GM19455 (cell line): ENCODE measurements around the gene NEDD4L.

Experiments used
- ATAC-seq: cut with Tn5 transposase; IDR thresholded peaks from one replicate; pipeline ENCODE4 v1.9.1; 2021; ENCODE audit not compliant: unreplicated experiment

The NEDD4L gene

DNA sequence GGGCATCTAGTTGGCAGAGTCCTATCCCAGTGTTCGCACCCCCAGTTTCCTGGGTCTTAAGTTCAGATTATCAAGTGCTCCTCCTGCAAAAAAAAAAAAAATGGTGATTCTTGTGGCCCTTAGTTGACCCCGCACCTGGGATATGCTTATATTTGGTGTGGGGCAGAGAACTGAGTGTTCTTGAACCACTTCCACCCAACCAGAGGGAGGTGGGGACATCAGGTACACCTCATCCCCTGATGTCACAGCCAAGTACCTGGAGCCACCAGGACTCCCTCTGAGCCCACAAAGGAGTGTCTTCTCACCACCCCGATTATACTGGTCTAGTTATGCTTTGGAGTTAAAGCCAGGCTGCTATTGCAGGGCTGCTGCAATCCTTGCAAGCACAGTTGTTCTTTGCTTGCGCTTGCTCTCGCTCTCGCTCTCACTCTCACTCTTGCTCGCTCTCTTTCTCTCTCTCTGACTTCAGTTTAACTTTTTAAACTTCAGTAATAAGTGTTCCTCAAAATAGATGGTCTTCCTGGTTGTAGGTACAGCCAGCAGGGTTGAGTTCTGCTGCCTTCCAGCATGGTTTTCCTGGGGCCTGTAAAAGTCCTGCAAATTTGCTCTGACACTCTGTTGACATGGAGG is 265.7 kb downstream of the NEDD4L start:
- ATAC-seq: no peak

DNA sequence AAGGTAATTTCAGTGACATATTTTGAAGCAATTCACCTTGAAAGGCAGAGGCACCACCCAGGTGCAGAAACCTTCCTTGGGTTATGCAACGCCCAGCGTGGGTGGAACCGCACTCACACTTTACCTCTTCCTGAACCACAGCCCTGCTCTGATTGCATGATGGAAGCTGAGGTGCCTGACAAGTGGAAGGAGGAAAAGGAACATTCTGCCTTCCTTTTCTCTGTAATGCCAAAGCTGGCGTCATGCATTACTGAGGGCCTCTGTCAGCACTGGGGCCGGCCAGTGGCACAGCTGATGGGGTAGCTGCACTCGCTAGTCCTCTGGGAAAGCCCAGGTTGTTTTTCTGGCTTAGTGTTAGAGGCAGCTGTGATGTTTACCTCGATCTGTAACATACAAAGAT is 266.5 kb downstream of the NEDD4L start:
- no peak for ATAC-seq

GRCh38 chr18:58311390-58311789 is 267.4 kb downstream of the NEDD4L start:
- no peak for ATAC-seq

DNA sequence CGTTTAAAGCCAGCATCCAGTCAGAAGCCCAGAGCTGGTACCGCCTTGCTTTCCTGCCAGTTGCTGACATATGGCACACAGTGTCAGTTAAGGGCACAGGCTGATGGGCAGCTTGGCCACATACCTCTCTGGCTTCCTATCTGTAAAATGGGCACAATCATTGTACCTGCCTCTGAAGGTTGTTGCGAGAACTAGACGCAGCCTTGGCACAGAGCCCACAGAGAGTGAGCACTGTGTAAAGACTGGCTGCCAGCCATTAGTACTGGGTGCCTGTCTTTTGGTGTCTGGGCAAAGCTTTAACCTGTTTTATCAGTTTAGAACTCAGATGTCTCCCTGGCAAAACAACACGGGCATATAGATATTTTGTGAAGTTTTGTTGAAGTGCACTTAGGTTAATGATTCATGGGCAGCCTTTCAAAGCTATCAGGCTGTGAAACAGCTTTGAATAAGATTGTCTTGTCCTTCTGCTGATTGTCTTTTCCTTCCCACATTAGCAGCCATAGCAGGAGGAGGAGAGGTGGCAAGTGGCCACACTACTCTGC is 269.5 kb downstream of the NEDD4L start:
- no peak for ATAC-seq

DNA sequence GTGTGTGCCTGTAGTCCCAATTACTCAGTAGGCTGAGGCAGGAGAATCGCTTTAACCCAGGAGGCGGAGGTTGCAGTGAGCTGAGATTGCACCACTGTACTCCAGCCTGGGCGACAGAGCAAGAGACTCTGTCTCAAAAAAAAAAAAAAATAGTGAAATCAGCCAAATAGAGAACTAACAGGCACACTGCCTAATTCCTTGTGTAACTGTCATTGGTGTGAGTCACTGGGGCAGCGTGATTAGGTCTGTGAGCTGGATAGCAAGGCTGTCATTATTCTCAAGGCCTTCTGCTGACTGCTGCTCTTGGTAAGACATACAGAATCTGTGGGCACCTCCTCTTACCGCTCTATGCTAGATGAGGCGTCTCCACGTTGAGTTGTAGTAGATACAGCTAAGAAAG is 270.3 kb downstream of the NEDD4L start:
- no peak for ATAC-seq

DNA sequence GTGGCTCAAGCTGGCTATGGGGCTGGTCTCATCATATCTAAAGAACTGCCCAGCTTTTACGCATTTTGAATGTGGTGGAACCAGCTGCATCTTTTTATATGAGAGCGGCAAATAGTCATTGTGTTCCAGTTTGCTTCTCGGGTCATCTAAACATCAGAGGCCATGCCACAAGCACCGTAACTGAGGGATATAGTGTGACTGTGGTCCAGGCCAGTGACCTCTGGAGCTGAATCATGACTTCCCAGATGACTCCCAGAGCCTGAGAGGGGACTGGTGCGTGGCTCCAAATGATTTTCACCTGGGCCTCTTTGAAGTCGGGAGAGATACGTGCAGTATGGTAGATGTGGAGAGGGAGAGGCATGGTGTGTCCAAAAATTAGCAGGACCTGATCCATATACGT is 271.0 kb downstream of the NEDD4L start:
- ATAC-seq: no peak

- ATAC-seq: no peak
Observed at GRCh38 chr18:58315739-58316215, 271.8 kb downstream of the NEDD4L start.

DNA sequence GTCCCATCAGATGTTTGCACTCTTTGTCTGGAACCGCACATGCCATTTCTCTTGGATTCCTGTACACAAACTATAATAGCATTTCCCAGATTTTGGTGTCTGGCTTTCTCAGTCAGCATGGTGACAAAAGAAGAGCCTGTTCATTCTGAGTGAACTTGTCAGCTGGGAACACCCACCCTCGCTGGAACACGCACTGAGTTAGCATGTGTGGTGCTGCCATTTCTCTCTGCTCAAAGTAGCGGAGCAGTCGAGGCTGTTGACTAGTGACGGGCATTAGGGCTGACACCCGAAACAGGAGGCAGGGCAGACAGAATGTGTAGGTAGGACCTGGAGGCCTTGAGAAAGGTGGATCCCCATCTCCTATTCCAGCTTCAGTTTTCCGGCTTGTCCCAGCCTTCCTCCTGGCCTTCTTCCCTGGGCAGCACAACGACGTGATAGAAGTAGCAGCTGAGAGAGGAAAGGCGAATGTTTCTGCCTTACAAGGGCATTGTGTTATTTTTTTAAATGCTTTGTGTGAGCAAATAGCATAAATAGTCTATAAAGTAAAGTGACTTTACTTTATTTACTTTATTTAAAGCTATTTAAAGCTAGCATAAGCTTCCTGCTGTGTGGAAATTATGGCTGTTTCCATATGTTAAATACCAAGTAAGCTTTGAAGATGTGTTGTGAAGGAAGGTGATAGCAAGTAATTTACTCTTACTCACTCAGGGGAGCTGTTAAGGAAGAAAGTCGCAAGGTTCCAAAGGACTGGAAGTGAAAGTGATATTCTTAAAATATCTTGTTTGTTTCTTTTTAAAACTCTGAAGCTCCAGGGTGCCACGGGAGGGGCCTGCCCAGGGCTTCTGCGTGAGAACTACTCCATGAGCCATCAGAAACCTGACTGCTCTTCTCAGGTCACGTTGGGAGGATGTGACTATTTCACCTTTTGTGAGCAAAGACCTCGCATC is 272.6 kb downstream of the NEDD4L start:
- no peak for ATAC-seq

DNA sequence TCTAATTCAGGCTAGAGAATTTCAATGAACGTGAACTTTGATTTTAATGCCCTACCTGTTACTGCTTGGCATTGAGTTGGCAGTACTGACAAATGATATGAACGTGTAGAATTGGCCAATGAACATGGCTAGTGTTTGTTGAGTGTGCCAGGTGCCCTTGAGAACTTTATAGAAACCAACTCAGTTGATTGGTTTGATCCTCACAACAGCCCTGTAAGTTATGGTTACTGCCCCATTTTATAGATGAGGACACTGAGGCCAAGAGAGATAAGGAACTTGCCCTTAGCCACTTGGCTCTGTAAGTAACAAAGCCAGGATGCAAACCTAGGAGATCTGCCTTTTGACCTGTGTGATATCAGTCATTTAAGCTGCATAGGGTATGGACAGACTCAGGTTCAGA is 275.7 kb downstream of the NEDD4L start:
- ATAC-seq: no peak

DNA sequence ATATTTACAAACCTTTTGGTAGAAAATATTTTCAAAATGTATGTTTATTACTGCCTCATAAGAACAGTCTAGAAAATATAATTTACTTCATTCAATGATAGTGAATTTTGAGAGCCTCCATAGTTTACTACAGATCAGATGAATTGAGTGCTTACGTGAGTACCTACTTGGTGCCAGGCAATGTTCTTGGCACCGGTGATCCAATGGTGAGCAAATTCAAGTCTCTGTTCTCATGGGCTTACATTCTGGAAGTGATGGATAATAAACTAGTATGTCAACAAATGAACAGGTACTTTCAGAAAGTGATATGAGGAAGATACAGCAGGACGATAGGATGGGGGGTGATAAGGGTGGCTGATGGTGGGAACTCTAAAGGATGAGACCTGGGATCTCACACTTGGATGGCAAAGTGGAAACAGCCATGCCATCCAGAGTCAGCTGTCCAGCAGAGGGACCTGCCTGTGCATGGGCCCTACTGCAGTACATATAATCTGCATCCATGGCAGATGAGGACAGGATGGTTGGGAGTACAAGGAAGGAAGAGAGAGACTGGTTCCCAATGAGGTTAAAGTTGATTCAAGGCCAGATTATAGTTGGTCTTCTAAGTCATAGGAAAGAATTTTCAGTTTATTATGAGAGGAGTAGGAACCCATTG is 277.0 kb downstream of the NEDD4L start:
- ATAC-seq: no peak

GRCh38 chr18:58321986-58322385 is 278.0 kb downstream of the NEDD4L start:
- peak; percentile 78 for ATAC-seq

DNA sequence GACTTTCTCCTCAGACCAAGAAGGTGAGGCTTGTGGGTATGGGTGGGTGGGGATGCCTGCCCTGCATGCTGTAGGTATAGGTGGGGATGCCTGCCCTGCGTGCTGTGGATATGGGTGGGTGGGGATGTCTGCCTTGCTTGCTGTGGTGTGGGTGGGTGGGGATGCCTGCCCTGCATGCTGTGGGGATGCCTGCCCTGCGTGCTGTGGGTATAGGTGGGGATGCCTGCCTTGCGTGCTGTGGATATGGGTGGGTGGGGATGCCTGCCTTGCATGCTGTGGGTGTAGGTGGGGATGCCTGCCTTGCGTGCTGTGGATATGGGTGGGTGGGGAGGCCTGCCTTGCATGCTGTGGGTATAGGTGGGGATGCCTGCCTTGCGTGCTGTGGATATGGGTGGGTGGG is 278.4 kb downstream of the NEDD4L start:
- no peak for ATAC-seq

DNA sequence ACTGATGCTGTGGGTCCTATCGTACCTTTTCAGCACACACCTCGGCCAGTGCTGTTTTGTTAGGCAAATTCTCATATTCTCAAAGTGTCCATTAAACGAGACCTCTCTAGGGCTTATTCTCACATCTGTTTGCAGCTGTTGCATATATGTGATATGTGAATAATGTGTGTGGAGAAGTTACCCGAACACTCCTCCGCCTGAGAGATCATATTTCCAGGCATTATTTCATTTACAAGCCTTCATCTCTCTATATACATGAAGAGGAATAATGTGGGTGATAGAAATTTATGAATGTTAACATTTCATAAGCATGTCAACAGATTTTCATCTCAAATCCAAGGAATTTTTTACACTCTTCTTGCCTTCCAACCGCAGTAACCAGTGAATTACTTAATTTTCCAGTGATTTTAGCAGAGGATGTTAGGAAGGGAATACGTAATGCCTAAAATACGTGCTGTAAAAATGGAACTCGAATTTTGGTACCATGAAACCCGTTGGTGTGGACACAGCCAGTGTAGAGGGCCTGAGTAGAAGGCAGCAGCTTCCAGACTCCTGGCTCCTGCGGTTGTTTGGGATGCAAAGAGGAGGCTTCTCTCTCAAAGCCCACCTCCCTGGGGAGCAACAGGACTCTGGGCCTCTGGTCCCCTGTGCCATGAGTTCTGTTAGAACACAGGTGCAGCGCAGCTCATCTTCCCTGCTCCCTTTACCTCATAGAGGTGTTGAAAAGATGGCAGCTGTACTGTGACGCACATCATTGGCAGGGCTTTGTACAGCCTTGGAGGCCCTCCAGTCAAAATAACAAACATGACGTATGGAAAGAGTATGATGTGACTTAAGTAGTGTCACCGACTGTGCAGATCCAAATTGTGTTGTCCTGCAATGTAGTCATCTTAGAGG is 280.1 kb downstream of the NEDD4L start:
- ATAC-seq: no peak

DNA sequence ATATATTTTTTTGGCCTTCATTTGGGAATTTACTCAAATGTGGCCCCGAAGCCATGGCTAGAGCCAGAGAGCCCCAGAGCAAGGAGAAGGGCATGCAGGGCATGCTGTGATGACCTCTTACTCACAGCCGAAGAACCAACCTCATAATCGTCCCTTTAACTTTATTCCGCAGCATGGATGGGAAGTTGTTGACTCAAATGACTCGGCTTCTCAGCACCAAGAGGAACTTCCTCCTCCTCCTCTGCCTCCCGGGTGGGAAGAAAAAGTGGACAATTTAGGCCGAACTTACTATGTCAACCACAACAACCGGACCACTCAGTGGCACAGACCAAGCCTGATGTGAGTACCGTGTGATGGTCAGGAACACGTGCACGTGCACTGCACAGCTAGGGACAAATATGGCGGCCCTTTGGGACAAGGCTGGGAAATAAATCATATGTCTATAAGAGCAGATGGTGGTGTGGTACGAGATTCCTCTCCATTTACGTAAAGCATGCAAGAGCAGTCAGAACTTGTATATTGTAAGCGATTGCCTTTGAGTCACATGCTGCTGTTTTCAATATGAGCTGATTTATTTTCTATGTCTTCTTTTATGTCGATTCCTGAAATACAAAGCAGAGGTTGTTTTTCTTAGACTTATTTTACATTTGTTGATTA is 280.9 kb downstream of the NEDD4L start:
- no peak for ATAC-seq

GRCh38 chr18:58325494-58325893 is 281.5 kb downstream of the NEDD4L start:
- ATAC-seq: no peak

DNA sequence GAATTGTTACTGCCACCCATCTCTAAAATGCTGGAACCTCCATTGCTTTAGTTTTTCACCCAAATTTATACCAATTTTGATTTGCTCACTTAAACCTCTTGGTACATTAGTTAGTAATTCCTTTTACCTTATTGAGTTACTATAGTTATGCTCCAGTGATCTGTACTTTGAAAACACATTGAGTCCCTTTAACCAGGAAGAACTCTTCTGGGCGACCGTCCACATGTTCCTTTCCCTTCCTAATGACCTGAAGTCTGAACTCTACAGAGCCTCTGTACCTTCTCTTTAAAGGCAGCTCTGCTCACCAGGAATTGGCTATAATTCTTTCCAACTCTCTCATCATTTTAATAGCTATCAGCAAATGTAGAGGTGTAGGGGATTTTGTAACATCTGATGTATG is 290.0 kb downstream of the NEDD4L start:
- no peak for ATAC-seq

GRCh38 chr18:58335223-58335622 is 291.2 kb downstream of the NEDD4L start:
- ATAC-seq: no peak

- ATAC-seq: no peak
Observed at GRCh38 chr18:58335821-58336220, 291.8 kb downstream of the NEDD4L start.

DNA sequence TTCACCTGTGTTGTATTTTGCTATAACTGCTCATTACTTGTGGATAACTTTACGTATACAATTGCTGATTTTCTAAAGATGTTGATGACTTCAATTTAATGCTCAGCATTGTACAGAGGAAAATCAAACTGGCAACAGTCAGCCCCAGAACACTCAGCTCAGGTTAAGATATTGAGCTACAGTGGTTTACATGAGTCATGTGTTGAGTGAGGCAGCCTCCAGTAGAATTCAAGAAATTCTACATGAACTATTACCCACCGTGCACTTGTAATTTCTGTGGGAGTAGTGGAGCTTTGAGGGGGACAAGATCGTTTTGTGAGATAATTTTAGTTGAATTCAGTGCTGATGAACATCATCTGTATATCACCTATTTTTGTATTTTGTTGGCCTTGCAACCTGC is 292.6 kb downstream of the NEDD4L start:
- ATAC-seq: no peak

DNA sequence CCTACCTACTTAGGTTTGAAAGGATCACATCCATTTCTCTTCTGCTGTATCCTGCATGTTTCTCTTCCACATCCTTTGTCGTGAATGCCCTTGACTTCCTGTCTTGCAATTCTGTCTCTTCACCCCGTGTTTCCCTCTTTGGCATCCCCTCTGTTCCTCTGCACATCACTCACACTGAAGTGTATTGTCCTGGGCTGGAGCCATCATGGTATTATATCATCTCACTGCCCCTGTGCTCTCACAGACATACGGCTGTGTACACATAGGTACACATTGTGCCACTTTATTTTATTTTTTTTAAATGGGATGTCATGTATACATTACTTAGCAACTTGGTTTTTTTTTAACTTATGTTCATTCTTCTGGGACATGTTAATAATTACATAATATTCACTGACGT is 293.3 kb downstream of the NEDD4L start:
- no peak for ATAC-seq
